H1 (cell line): ENCODE data around the gene APP. TPM values are rescaled to one million over a fixed set of nuclear protein-coding genes. Genes with fewer than 3 reads are reported as not detected.

Source experiments
- CEBPB ChIP-seq: IDR thresholded peaks from 2 replicates; pipeline ENCODE4 v1.6.1; 2012; ENCODE audit warnings: low read depth, low read length
- HDAC6 ChIP-seq: IDR thresholded peaks from one replicate; pipeline ENCODE4 v1.7.1; 2012; ENCODE audit warnings: low read depth, mild to moderate bottlenecking, inconsistent platforms, low read length, moderate library complexity
- RAD21 ChIP-seq, 2 experiments: IDR thresholded peaks in 1 of 2; conservative IDR thresholded peaks in 1 of 2; 2 replicates each; pipeline ENCODE4 v1.6.1; 2011; ENCODE audit warnings: low read depth in 2 of 2, low read length in 2 of 2, improper control_type of control experiment in 1 of 2, inconsistent platforms in 1 of 2, mild to moderate bottlenecking in 1 of 2, moderate library complexity in 1 of 2
- RBBP5 ChIP-seq: IDR thresholded peaks from 2 replicates; pipeline ENCODE4 v1.7.1; 2012; ENCODE audit warnings: low read depth, mild to moderate bottlenecking, inconsistent platforms, low read length, moderate library complexity, borderline replicate concordance
- RFX5 ChIP-seq: IDR thresholded peaks from 2 replicates; pipeline ENCODE4 v1.6.1; 2011; ENCODE audit warnings: low read depth, low read length, improper control_type of control experiment, borderline replicate concordance
- USF2 ChIP-seq: IDR thresholded peaks from 2 replicates; pipeline ENCODE4 v1.6.1; 2011; ENCODE audit warnings: low read length, improper control_type of control experiment
- polyA plus RNA-seq, 7 experiments: library from polyadenylated mRNA; depleted of rRNA in 3 of 7; stranded (reverse) in 5 of 7; unstranded in 2 of 7; fragments of >200 nt in 5 of 7; fragments of 200-250 nt in 2 of 7; gene quantifications; 1 replicate in 5 of 7; 2 replicates in 1 of 7; 4 replicates in 1 of 7; pipeline versions ENCODE4 v1.2.1 to v1.2.3, GENCODE V29; 2011 to 2013; ENCODE audit warnings: missing spikeins in 2 of 7, mixed read lengths in 2 of 7
- total RNA-seq: library from RNA; stranded (reverse); fragmentation: NEBNext Ultra II Directional; extraction: Animal tissue kit (Norgen Biotek cat#: 25700); gene quantifications from 2 replicates; pipeline ENCODE4 v1.2.1, GENCODE V29; 2021

Gene APP
- total and polyA plus RNA-seq, 2 of the 8 experiments (the other 6 are each of a cell fraction or from before 2014, with no cell fraction given) = 375 to 551 TPM

GRCh38 chr21:26049803-26050202, 120.8 kb downstream of the APP start (continued):
- TF ChIP-seq RAD21 (IDR thresholded peaks at IDR 0.05 in 1 of 2, conservative IDR thresholded peaks at IDR 0.05 in 1 of 2; ENCODE audit: low read depth in 2 of 2, low read length in 2 of 2) (no peak), CEBPB (no peak), HDAC6 (no peak), RFX5 (no peak), RBBP5 (no peak), USF2 (no peak)
